Activated CD4-positive, alpha-beta T cell treated with anti-CD3 and anti-CD28 coated beads for 36 hours (primary cell): ENCODE data around the gene RESP18. TPM values are rescaled to one million over a fixed set of nuclear protein-coding genes. Genes with fewer than 3 reads are reported as not detected.

ENCODE experiments used
- ATAC-seq: fragments of 200-7000 bp; cut with Tn5 transposase; one replicate; pipeline ENCODE4 v1.10.0; 2021; ENCODE audit warnings: mild to moderate bottlenecking, moderate library complexity
- CTCF ChIA-PET: fragments of 350-600 bp; sonication (Branson Sonifier 250); formaldehyde crosslinking; loops from one replicate; lab custom pipeline; 2021; ENCODE audit warnings: antibody characterized with exemption; lab: Charles Lee
- POLR2A ChIA-PET: fragments of 350-600 bp; sonication (Branson Sonifier 250); formaldehyde crosslinking; loops from one replicate; lab custom pipeline; 2021; ENCODE audit warnings: antibody characterized with exemption, inconsistent platforms; lab: Charles Lee
- DNase-seq: peaks from one replicate; pipeline ENCODE4 v3.0.0-alpha.2; 2020
- H3K27ac Mint-ChIP-seq: one replicate; pipeline ENCODE4 v1.8.0; 2021; ENCODE audit warnings: mixed read lengths
- H3K27me3 Mint-ChIP-seq: one replicate; pipeline ENCODE4 v1.8.0; 2021; ENCODE audit warnings: mixed read lengths
- H3K36me3 Mint-ChIP-seq: one replicate; pipeline ENCODE4 v1.8.0; 2021; ENCODE audit warnings: low read depth, mixed read lengths
- H3K4me1 Mint-ChIP-seq: one replicate; pipeline ENCODE4 v1.8.0; 2021; ENCODE audit warnings: mixed read lengths
- H3K4me3 Mint-ChIP-seq: one replicate; pipeline ENCODE4 v1.8.0; 2021; ENCODE audit warnings: mild to moderate bottlenecking, moderate library complexity, mixed read lengths
- H3K9me3 Mint-ChIP-seq: one replicate; pipeline ENCODE4 v1.8.0; 2021; ENCODE audit warnings: low read depth, mixed read lengths
- intact Hi-C, 2 experiments: fragments of 100-400 bp; cut with DNase I in 1 of 2; cut with micrococcal nuclease in 1 of 2; formaldehyde crosslinking; loops; one replicate each; pipeline versions ENCODE4 v1.14.2 to v1.15.1; 2022 to 2024; cut with DNase I, micrococcal nuclease
- total RNA-seq, 2 experiments: library from RNA; stranded (reverse); gene quantifications; one replicate each; pipeline ENCODE4 v1.2.3, GENCODE V29; 2021

RESP18 gene
- total RNA-seq, 2 experiments from 2014 or later: not detected

DNA sequence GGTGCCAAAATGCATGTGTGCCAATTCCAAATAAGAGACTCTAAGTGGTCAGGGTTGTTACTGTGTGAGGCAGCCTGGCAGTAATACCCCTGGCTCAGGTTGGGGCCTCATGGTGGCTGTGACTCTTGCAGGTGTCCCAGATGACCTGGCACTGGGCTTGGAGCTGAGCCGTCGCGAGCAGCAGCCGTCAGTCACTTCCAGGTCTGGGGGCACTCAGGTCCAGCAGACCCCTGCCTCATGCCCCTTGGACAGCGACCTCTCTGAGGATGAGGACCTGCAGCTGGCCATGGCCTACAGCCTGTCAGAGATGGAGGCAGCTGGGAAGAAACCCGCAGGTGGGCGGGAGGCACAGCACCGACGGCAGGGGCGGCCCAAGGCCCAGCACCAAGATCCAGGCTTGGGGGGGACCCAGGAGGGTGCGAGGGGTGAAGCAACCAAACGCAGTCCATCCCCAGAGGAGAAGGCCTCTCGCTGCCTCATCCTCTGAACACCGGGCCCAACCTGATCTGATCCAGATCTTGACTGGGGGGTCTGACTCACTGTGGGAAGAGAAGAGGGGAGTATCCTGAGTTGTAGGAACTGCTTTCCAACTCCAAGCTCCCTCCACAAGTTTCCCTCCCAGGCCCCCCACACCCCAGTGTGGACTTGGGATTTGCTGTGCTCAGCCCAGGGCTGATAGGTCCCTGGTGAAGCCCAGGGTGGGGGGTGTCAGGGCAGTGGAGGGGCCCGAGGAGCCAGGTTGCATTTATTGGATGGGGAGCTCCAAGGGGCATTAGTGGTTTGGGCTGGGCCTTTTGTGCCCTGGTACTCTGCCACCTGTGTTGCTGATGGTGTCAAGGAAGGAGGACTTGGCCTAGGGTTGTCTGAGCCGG is 47.8 kb downstream of the RESP18 start:
- H3K27ac Mint-ChIP-seq: no peak overlapping the region
- H3K27me3 Mint-ChIP-seq: no peaks in the 10 kb centered on the region
- no peak overlapping the region for H3K4me3 Mint-ChIP-seq
- intact Hi-C loops: no loop called here
- ChIA-PET CTCF (interaction anchor here (15.5 kb wide), 1 partner anchor 11 kb away, joined by 257 read pairs; no protein-coding TSS in a partner anchor), POLR2A (no interaction called here)
- ATAC-seq: no peak
- H3K4me1 Mint-ChIP-seq: peaks cover 18% of the 10 kb centered on the region
- DNase-seq: no peak
- peaks cover 17% of the 10 kb centered on the region for H3K36me3 Mint-ChIP-seq
- no peaks in the 10 kb centered on the region for H3K9me3 Mint-ChIP-seq

GRCh38 chr2:219282943-219283581 is 49.5 kb downstream of the RESP18 start:
- CTCF ChIA-PET: interaction anchor here (0.6 to 15.5 kb wide), 2 partner anchors 12 to 261 kb away, joined by 3 to 257 read pairs; partner anchors contain the start of genes CHPF and TMEM198
- ATAC-seq: no peak
- no peak for DNase-seq
- Mint-ChIP-seq H3K27ac (peak overlapping the region; percentile 76), H3K36me3 (peaks cover 17% of the 10 kb centered on the region), H3K4me3 (no peak overlapping the region), H3K9me3 (no peaks in the 10 kb centered on the region), H3K4me1 (peaks cover 29% of the 10 kb centered on the region), H3K27me3 (no peaks in the 10 kb centered on the region)
- intact Hi-C loops: no loop called here
- POLR2A ChIA-PET: interaction anchor here (0.6 kb wide), 1 partner anchor 38 kb away, joined by 5 read pairs; the partner anchor contains the start of genes GLB1L and STK16

DNA sequence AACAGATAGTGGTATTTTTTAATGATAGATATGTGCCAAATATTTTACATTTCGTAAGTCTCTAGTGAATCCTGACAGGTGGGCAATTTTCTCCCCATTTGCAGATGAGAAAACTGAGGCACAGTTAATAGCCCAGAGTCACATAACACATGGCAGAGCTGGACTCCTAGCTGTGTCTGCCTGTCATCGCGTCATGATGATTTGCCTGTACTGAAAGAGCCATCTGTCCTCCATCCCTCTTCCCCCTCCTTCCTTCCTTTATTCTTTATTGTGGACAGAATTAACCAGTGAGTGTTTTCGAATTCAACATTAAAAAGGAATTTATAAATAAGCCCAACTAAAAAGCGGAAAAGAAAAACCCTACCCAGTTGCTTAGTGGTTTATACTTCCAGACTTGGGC is 50.2 kb downstream of the RESP18 start:
- no peak for ATAC-seq
- H3K4me3 Mint-ChIP-seq: no peak overlapping the region
- DNase-seq: no peak
- H3K36me3 Mint-ChIP-seq: peaks cover 17% of the 10 kb centered on the region
- CTCF ChIA-PET: interaction anchor here (15.5 kb wide), 1 partner anchor 13 kb away, joined by 257 read pairs; no protein-coding TSS in a partner anchor
- no peaks in the 10 kb centered on the region for H3K9me3 Mint-ChIP-seq
- H3K27me3 Mint-ChIP-seq: no peaks in the 10 kb centered on the region
- intact Hi-C loops: no loop called here
- peaks cover 36% of the 10 kb centered on the region for H3K4me1 Mint-ChIP-seq
- POLR2A ChIA-PET: interaction anchor here (0.6 kb wide), 1 partner anchor 37 kb away, joined by 5 read pairs; the partner anchor contains the start of genes GLB1L and STK16
- H3K27ac Mint-ChIP-seq: no peak overlapping the region

DNA sequence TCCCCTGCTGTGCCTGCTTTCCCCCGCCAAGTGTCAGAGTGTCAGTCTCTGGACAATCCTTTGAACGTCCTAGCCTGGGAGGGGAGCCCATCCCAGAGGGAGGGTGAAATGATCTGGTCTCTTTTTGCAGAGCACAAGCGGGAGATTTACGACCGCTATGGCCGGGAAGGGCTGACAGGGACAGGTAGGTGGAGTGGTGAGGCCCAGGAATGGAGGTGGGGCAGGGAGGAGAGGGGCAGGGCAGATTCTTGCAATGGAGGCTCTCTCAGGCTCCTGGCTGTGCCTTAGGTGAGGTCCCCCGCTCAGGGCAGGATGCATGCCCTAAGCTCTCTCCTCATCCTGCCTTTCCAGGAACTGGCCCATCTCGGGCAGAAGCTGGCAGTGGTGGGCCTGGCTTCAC is 51.0 kb downstream of the RESP18 start:
- no peak for ATAC-seq
- ChIA-PET CTCF (interaction anchor here (0.5 to 15.5 kb wide), 3 partner anchors 14 to 76 kb away, joined by 3 to 257 read pairs (median 7); no protein-coding TSS in a partner anchor), POLR2A (no interaction called here)
- intact Hi-C loops: no loop called here
- Mint-ChIP-seq H3K27me3 (no peaks in the 10 kb centered on the region), H3K4me3 (no peak overlapping the region), H3K27ac (peak overlapping the region; percentile 37), H3K36me3 (peaks cover 17% of the 10 kb centered on the region), H3K9me3 (no peaks in the 10 kb centered on the region), H3K4me1 (peaks cover 39% of the 10 kb centered on the region)
- DNase-seq: no peak

- CTCF ChIA-PET: interaction anchor here (0.9 to 15.5 kb wide), 3 partner anchors 15 to 121 kb away, joined by 3 to 257 read pairs (median 7); no protein-coding TSS in a partner anchor
- peaks cover 37% of the 10 kb centered on the region for H3K4me1 Mint-ChIP-seq
- H3K9me3 Mint-ChIP-seq: no peaks in the 10 kb centered on the region
- peak overlapping the region; percentile 95 for H3K27ac Mint-ChIP-seq
- H3K27me3 Mint-ChIP-seq: no peaks in the 10 kb centered on the region
- intact Hi-C loops: no loop called here
- H3K4me3 Mint-ChIP-seq: peak overlapping the region; percentile 96
- ATAC-seq: no peak
- peaks cover 12% of the 10 kb centered on the region for H3K36me3 Mint-ChIP-seq
- no peak for DNase-seq
- POLR2A ChIA-PET: interaction anchor here (0.8 kb wide), 1 partner anchor 31 kb away, joined by 3 read pairs; no protein-coding TSS in a partner anchor
These were observed 51.9 kb downstream of the RESP18 start for GRCh38 chr2:219280651-219281050.

GRCh38 chr2:219279916-219280516 is 52.5 kb downstream of the RESP18 start:
- Mint-ChIP-seq H3K27me3 (no peaks in the 10 kb centered on the region), H3K36me3 (peaks cover 10% of the 10 kb centered on the region), H3K4me3 (peak overlapping the region; percentile 96), H3K27ac (peak overlapping the region; percentile 95), H3K9me3 (no peaks in the 10 kb centered on the region), H3K4me1 (peaks cover 37% of the 10 kb centered on the region)
- CTCF ChIA-PET: interaction anchor here (0.9 to 15.5 kb wide), 5 partner anchors 15 to 120 kb away, joined by 3 to 257 read pairs (median 27); partner anchors contain the start of genes TUBA4A and TUBA4B
- ATAC-seq (no peak), DNase-seq (no peak)
- intact Hi-C loops: loop anchor here (1.0 to 5.0 kb wide), 19 partner anchors 14 to 993 kb away; partner anchors contain the start of genes ABCB6 (in 2 of the 2), ANKZF1 (in 2 of the 2), ATG9A (in 2 of the 2) and TUBA4A (in 2 of the 2)
- POLR2A ChIA-PET: interaction anchor here (1.6 to 2.6 kb wide), 3 partner anchors 26 to 50 kb away, joined by 8 to 33 read pairs (median 8); partner anchors contain the start of genes ANKZF1, ATG9A, TUBA4A and TUBA4B

DNA sequence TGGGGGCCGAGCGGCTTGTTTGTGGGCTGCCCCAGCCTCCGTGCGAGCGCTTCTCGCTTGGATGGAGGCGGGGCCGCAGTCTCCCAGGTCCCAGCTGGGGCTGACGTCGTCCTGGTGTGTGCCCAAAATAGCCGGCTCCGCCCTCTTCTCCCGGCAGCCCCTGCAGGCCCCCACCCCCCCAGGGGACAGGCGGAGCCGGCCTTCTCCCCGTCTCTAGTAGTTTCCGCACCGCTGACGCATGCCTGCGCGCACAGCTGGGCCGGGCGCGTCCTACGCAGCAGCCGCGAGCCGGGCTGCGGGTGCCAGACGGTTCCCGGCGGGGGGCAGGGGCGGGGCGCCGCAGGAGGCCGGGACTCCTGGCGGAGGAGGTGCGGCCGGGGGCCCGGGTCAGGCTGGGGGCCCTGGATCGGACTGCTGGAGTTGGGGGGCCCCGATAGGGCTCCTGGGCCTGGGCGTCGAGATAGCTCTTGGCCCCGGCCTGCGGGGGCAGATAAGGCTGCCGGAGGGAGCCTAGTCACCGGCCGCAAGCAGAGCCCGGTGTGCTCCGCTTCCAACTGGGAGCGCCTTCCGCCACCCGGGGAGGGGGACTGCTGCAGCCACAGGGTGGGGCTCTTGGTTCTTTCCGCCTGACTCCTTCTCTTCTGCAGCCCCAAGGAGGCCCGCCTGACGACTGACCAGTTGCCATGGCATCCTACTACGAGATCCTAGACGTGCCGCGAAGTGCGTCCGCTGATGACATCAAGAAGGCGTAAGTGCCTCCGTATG is 53.2 kb downstream of the RESP18 start, which contains the start of gene DNAJB2:
Gene DNAJB2 (plus strand): TSS at position 216 of the 765 bp plus-strand sequence. CDS start 468 bp downstream, at position 684.
- peak; percentile 86 for ATAC-seq
- ChIA-PET CTCF (interaction anchor here (0.8 to 15.5 kb wide), 15 partner anchors 8 to 124 kb away, joined by 3 to 257 read pairs (median 5); partner anchors contain the start of genes ANKZF1, CNPPD1, GLB1L and STK16), POLR2A (interaction anchor here (0.6 to 2.6 kb wide), 11 partner anchors 16 to 620 kb away, joined by 3 to 33 read pairs (median 4); partner anchors contain the start of genes ANKZF1, ATG9A, BCS1L and TUBA4A)
- intact Hi-C loops: loop anchor here (1.0 to 5.0 kb wide), 19 partner anchors 15 to 992 kb away; partner anchors contain the start of genes ABCB6 (in 2 of the 2), ANKZF1 (in 2 of the 2), ATG9A (in 2 of the 2) and TUBA4A (in 2 of the 2)
- no peaks in the 10 kb centered on the region for H3K9me3 Mint-ChIP-seq
- H3K36me3 Mint-ChIP-seq: peaks cover 10% of the 10 kb centered on the region
- H3K4me1 Mint-ChIP-seq: peaks cover 37% of the 10 kb centered on the region
- H3K4me3 Mint-ChIP-seq: peak within 1 kb of the TSS; percentile 96
- peak within 1 kb of the TSS; percentile 95 for H3K27ac Mint-ChIP-seq
- H3K27me3 Mint-ChIP-seq: no peaks in the 10 kb centered on the region
- DNase-seq: peak; percentile 100

DNA sequence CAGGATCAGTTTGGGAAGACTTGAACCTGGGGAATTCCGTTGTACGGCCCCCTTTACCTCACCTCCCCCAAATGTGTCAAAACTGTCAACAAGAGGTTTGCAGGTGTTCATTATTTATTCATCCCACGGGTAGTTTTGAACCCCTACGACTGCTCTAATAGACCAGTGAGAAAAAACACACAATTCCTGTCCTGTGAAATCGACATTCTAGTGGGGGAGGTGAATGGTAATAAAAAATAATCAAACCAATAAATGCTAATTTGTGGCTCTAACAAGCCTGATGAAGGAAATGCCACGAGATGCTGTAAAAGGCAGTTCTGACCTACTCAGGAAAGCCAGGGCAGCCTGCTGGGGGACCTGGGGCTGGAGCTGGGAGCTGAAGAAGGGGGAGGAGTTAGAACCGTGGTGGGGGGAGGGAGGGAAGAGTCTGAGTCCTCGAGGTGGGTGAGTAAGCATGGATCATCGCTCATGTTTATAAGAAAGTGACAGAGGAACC is 53.8 kb downstream of the RESP18 start:
- peak overlapping the region; percentile 93 for H3K27ac Mint-ChIP-seq
- peak overlapping the region; percentile 96 for H3K4me3 Mint-ChIP-seq
- peaks cover 37% of the 10 kb centered on the region for H3K4me1 Mint-ChIP-seq
- no peaks in the 10 kb centered on the region for H3K9me3 Mint-ChIP-seq
- CTCF ChIA-PET: interaction anchor here (0.8 to 15.5 kb wide), 20 partner anchors 8 to 281 kb away, joined by 3 to 257 read pairs (median 4); partner anchors contain the start of genes ANKZF1, CNPPD1, GLB1L and STK16
- DNase-seq (no peak), ATAC-seq (no peak)
- H3K27me3 Mint-ChIP-seq: no peaks in the 10 kb centered on the region
- intact Hi-C loops: loop anchor here (1.0 to 5.0 kb wide), 19 partner anchors 16 to 991 kb away; partner anchors contain the start of genes ABCB6 (in 2 of the 2), ANKZF1 (in 2 of the 2), ATG9A (in 2 of the 2) and TUBA4A (in 2 of the 2)
- H3K36me3 Mint-ChIP-seq: peaks cover 10% of the 10 kb centered on the region
- POLR2A ChIA-PET: interaction anchor here (0.6 to 2.6 kb wide), 10 partner anchors 16 to 619 kb away, joined by 3 to 33 read pairs (median 4); partner anchors contain the start of genes ANKZF1, ATG9A, BCS1L and TUBA4A
